Measurements from ENCODE around the gene RBSN. TPM values are rescaled to one million over a fixed set of nuclear protein-coding genes. Genes with fewer than 3 reads are reported as not detected.

RBSN gene
- total RNA-seq = 15.7 and 16.8 TPM in 2 replicates

GRCh38 chr3:15098503-15099363 is at the start of gene RBSN:
TSS of gene RBSN (minus strand) at chr3:15099148. CDS start at chr3:15096120, 3,028 bp downstream.

GRCh38 chr3:15064835-15065549 is 34.0 kb downstream of the RBSN start, which contains the start of gene MRPS25:
TSS of gene MRPS25 (minus strand) at chr3:15065315. CDS start at chr3:15065194, 121 bp downstream.

Other genes starting within 250 kb of the RBSN start
- 16.8 and 19.3 TPM in 2 replicates for gene NR2C2, start 151.6 kb downstream of the RBSN start, total RNA-seq
- gene MRPS25, start 33.8 kb downstream of the RBSN start, total RNA-seq = 16.2 and 25.3 TPM in 2 replicates
- gene CAPN7, start 107.1 kb upstream of the RBSN start, total RNA-seq = 21.6 and 24.7 TPM in 2 replicates
- gene SH3BP5, start 233.4 kb upstream of the RBSN start, total RNA-seq = 30.8 and 32.9 TPM in 2 replicates